Right lung (tissue), 5 donors: ENCODE data around the gene CCDC149. TPM values are rescaled to one million over a fixed set of nuclear protein-coding genes. Genes with fewer than 3 reads are reported as not detected.

Experiments used
- DNase-seq, 2 donors: peaks; one replicate each; pipeline ENCODE4 v3.0.0-alpha.2; 2013
- polyA plus RNA-seq, 5 donors: library from polyadenylated mRNA; unstranded; fragments of 120-200 nt; gene quantifications; one replicate each; pipeline versions ENCODE4 v1.2.1 to v1.2.3, GENCODE V29; 2013; ENCODE audit warnings: inconsistent platforms in 1 of 5, low replicate concordance in 1 of 5; ENCODE audit not compliant: insufficient read length in 5 of 5, insufficient read depth in 1 of 5

CCDC149 gene
- polyA plus RNA-seq, 5 donors, result 18.4 to 22.9 (median 20.5) TPM

DNA sequence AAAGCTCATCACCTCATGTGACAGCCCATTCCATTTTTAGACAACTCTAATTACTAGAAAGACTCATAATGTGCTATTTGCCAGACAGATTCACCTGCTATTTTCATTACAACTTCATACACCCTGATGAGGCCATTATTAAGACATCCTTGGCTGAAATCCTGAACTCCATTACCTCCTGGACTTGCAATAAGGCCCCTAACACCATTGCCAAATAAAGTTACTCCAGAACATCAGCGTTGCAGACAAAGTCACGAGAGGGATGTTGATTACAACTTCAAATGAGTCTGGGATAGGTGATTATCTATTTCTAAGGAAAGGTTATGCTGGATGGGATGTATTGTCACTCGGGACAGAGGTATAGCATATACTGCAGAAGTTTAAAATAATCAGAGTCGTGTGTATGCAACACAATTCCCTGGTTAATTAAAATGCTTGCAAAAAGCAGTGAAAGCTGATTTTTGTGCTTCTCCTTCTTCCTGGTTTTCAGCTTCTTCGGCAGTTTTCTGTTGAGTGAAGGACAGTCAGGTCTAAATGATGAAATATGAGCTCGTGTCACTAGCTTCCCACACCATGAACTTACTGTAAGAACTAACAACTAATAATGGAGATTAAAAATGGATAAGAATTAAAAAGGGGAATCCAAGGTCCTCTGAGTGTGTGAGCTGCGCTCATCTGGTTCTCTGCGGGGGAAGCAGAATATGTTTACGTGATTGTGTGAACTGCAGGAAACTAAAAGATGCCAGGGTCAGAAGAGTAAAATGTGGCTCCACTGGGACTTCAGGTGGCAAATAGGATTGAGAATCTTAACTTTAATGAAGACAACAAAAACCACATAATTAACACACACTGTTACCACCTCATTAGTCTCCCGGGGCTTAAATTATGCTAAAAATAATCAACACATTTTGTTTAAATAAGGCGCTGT is 135.0 kb downstream of the CCDC149 start:
- no peak for DNase-seq

DNA sequence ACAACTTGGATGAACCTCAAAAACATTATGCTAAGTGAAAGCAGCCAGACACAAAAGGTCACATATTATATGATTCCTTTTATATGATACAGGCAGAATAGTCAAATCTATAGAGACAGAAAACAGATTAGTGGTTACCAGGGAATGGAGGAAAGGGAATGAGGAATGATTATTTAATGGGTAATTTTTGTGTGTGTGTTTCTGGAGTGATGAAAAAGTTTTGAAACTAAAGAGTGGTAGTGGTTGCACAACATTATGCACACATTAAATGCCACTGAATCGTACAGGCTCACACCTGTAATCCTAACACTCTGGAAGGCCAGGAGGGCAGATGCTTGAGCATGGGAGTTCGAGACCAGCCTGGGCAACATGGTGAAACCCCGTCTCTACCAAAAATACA is 137.1 kb downstream of the CCDC149 start:
- no peak for DNase-seq

DNA sequence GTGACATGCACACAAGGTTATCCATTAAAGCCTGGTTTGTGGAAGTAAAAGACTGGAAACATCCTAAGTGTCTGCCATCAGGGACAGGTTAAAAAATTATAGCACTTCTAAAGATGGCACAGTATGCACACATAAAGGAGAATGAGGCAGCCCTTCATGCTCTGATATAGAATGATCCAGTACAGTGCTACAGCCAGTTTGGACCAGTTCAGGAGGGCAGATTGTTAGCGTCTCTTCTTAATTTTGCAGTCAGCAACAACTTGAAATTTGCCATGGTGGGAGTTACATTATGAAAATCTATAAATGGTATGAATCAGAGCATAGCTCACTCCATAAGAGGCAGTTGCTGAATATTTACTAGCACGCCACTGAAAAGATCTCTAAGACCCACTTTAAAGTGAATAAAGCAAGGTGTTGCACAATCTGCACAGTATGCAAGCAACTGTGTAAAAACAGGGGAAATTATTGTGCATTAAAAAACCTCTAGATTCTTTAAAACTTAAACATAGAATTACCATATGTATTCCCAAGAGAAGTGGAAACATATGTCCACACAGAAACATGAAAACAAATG is 137.7 kb downstream of the CCDC149 start:
- DNase-seq, result no peak

DNA sequence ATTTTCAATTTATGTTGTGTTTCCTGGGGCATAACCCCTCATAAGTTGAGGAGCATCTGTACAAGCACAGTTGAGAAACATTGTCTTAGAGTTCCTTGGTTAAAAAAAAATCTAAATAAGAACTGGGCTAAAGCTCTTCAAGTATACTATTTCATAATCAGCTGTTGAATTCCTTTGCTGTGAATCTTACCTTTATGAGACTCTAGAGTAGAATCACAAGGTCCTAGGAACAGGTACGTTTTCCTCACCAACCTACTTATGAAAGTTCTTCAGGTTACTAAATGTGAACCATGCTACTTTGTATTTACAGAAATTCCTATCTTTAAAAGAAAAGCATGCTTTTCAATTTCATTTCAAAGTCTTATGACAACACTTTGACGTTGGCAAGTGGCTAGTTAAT is 138.4 kb downstream of the CCDC149 start:
- DNase-seq, result no peak

DNA sequence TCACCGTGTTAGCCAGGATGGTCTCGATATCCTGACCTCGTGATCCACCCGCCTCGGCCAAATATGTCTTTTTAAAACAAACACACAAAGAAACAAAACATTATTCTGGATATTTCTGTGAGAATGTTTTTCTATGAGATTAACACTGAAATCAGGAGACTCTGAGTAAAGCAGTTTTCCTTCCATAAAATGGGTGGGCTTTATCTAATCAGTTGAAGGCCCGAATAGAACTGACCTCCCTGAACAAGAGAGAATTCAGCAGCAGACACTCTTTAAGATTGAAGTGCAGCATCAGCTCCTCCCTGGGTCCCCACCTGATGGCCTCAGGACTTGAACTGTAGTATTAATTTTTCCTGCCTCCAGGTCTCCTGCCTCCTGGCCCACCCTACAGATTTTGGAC is 139.9 kb downstream of the CCDC149 start:
- DNase-seq, result no peak

- no peak for DNase-seq
Measured at GRCh38 chr4:24772061-24772705, 140.7 kb downstream of the CCDC149 start.

GRCh38 chr4:24771241-24771640 is 141.6 kb downstream of the CCDC149 start:
- DNase-seq, result no peak

GRCh38 chr4:24770667-24771066 is 142.2 kb downstream of the CCDC149 start:
- no peak for DNase-seq

DNA sequence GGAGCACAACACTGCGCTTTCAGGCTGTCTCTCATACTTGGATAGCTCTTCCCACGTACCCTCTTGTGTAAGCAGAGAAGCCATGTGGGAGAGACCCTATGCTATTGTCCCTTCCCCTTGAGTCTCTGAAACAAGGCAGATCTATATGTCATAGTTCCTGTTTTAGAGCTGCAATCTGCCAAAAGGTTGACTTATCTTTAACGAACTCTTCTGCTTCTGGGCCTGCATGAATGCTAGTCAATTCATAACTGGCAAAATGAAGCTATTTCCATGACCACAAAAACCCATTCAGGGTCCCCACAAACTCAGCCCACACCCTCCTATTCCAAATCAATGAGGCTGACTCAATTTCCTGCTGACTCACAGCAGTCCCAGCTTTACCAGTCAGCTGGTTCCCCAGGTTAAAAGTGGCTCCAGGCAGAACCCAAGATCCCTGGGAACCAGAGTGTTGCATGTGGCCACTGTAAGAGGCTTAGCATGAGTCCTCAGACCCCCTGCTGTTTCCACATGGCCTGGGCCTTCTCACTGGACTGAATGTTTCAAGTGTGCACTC is 142.7 kb downstream of the CCDC149 start:
- no peak for DNase-seq

- DNase-seq, result no peak
Measured at GRCh38 chr4:24769571-24769970, 143.3 kb downstream of the CCDC149 start.

DNA sequence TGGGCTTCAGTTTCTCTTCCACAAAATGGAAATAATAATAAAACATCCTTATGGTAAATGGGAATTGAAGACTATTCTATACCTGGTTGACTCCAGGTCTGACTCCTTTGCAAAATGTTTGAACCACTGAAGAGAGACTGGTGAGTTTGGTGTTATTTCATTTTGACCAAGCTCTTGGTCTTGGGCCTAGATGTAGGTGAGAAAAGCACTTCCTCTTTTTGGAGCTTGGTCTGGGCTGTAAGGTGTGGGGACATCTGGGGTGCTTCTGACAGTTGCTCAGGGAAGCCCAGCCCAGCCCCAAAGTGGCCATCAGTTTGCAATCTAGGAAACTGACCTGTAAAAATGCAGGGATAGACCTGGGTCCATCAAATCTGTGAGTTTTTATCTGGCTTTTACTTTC is 144.2 kb downstream of the CCDC149 start:
- DNase-seq, result no peak

DNA sequence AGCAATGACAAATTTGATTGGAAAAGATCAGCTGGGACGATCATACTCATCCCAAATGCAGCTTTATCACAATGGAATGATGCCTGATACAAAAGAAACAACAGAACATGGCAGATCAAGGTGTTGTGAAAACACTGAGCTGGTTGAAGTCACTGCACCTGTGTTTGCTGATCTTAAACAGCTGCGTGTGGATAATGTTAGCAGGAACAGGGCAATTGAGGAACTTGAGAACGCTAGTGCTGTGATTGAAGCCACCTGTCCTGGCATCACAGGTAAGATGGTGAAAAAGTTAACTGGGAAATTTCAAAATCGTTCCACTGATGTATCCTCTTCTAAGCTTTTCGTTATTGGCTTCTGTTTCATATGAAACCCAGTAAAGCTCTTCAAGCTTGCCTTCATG is 144.8 kb downstream of the CCDC149 start:
- no peak for DNase-seq

DNA sequence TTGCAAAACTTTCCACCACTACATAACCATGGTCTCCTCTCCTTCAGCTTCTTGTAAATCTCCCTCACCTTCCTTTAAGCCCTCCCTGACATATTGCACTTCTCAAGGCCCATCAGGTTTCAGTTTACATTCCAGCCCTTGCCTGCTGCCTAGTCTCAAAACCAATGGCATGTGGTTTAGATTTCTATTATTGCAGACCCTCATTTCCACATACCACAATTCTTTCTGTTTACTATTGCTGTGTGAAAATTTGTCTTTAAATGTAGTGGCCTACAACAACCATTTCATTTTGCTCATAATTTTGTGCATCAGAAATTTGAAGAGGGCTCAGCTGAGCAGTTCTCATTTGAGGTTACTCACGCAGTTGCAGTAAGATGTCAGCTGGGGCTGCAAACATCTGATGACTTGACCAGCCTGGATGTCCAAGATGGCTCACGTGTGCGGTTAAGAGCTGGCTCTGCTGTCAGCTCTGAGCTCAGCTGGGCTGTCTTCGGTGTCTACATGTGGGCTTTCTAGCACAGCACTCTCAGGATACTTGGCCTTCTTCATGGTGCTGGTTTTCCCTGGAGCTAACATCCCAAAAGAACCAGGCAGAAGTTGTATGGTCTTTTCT is 147.4 kb downstream of the CCDC149 start:
- DNase-seq, result no peak

DNA sequence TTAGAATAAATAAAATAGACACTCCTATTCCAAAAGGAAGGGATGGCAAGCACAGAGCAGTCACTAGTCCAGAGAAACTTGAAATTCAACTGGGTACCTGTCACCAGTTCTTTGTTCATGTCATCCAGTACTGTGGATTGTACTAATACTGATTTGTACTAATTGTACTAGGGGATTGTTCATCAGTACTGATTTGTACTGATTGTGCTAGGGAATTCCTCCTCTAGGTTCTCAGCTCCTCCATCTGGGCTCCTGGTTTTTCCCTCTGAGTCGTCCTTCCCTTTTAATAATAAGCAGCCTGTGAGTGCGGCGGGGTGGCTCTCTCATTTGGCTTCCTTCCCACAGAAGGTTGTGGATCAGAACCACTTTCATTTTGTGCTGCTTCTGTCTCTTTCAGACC is 148.5 kb downstream of the CCDC149 start:
- DNase-seq, result no peak

- no peak for DNase-seq
Measured at GRCh38 chr4:24763631-24764297, 149.1 kb downstream of the CCDC149 start.

Other genes with a start within 250 kb of the CCDC149 start
- gene SOD3, start 117.5 kb downstream of the CCDC149 start, polyA plus RNA-seq, result 10 to 100 TPM; 11.7 to 29.0 (median 17.6) TPM
- gene LGI2, start 117.9 kb upstream of the CCDC149 start, polyA plus RNA-seq, result 1 to 10 TPM; 3.0 to 7.2 (median 5.2) TPM
- gene SEPSECS, start 247.4 kb upstream of the CCDC149 start, polyA plus RNA-seq, result 10 to 100 TPM in 4 of 5 donors, 1 to 10 TPM in 1; 9.0 to 18.4 (median 15.6) TPM